Measurements from ENCODE around the gene HBS1L.

Gene HBS1L

GRCh38 chr6:135044639-135045038, 10.0 kb downstream of the HBS1L start (continued):
- no peak for TF ChIP-seq AEBP2 (tag by site-specific recombination; IDR thresholded peaks at IDR 0.05; ENCODE audit: borderline replicate concordance)

GRCh38 chr6:135043846-135044245, 10.8 kb downstream of the HBS1L start:
- POLR2A ChIA-PET = interaction anchor here (0.6 kb wide), 1 partner anchor 911 kb away, joined by 5 read pairs; no protein-coding TSS in a partner anchor
- TF ChIP-seq KLF10 (tag by site-specific recombination; IDR thresholded peaks at IDR 0.05) (no peak), ZNF248 (tag by site-specific recombination; IDR thresholded peaks at IDR 0.05) (no peak), ZNF280D (tag by site-specific recombination; IDR thresholded peaks at IDR 0.05) (no peak), ZNF830 (tag by site-specific recombination; IDR thresholded peaks at IDR 0.05; ENCODE audit: low read depth) (no peak), ZNF530 (tag by site-specific recombination; IDR thresholded peaks at IDR 0.05; ENCODE audit: low read depth) (no peak), ZNF48 (tag by site-specific recombination; IDR thresholded peaks at IDR 0.05) (no peak), ZNF561 (tag by site-specific recombination; IDR thresholded peaks at IDR 0.05; ENCODE audit: borderline replicate concordance) (no peak), PRDM4 (tag by site-specific recombination; IDR thresholded peaks at IDR 0.05) (no peak), ZNF571 (tag by site-specific recombination; IDR thresholded peaks at IDR 0.05) (no peak), ZNF768 (tag by site-specific recombination; IDR thresholded peaks at IDR 0.05) (no peak)
- no peak overlapping the region for H3K4me3 ChIP-seq (ENCODE audit: low read depth, low read length)
- H3K27ac ChIP-seq (ENCODE audit: extremely low read depth, low read depth, low read length) = no peak overlapping the region
- H3K9me3 ChIP-seq (ENCODE audit: control insufficient read depth, insufficient read depth, low read depth, low read length) = no peaks in the 10 kb centered on the region
- H3K4me1 ChIP-seq (ENCODE audit: control insufficient read depth, insufficient read depth, low read length) = no peaks in the 10 kb centered on the region
- H3K36me3 ChIP-seq (ENCODE audit: control insufficient read depth in 2 of 2, insufficient read depth in 1 of 2, low read length in 2 of 2) = peaks cover 21 to 34% of the 10 kb centered on the region in 2 experiments
- CTCF ChIA-PET = interaction anchor here (1.1 kb wide), 1 partner anchor 380 kb away, joined by 3 read pairs; no protein-coding TSS in a partner anchor

GRCh38 chr6:135043364-135043763, 11.3 kb downstream of the HBS1L start:
- no peaks in the 10 kb centered on the region for H3K4me1 ChIP-seq (ENCODE audit: control insufficient read depth, insufficient read depth, low read length)
- H3K36me3 ChIP-seq (ENCODE audit: control insufficient read depth in 2 of 2, insufficient read depth in 1 of 2, low read length in 2 of 2) = peaks cover 24 to 32% of the 10 kb centered on the region in 2 experiments
- CTCF ChIA-PET = interaction anchor here (0.6 to 1.1 kb wide), 2 partner anchors 103 to 380 kb away, joined by 3 to 8 read pairs; no protein-coding TSS in a partner anchor
- no peaks in the 10 kb centered on the region for H3K9me3 ChIP-seq (ENCODE audit: control insufficient read depth, insufficient read depth, low read depth, low read length)
- POLR2A ChIA-PET = interaction anchor here (0.6 kb wide), 1 partner anchor 911 kb away, joined by 5 read pairs; no protein-coding TSS in a partner anchor
- H3K4me3 ChIP-seq (ENCODE audit: low read depth, low read length) = no peak overlapping the region
- H3K27ac ChIP-seq (ENCODE audit: extremely low read depth, low read depth, low read length) = no peak overlapping the region
- TF ChIP-seq ZNF26 (tag by site-specific recombination; IDR thresholded peaks at IDR 0.05) (no peak), WT1 (tag by site-specific recombination; IDR thresholded peaks at IDR 0.05) (no peak), YY1 (tag by site-specific recombination; IDR thresholded peaks at IDR 0.05) (no peak), TSHZ1 (tag by site-specific recombination; IDR thresholded peaks at IDR 0.05; ENCODE audit: borderline replicate concordance) (no peak), MZF1 (tag by site-specific recombination; IDR thresholded peaks at IDR 0.05; ENCODE audit: borderline replicate concordance) (no peak), ZNF350 (tag by site-specific recombination; IDR thresholded peaks at IDR 0.05) (no peak), ZNF645 (tag by site-specific recombination; IDR thresholded peaks at IDR 0.05) (no peak), GLI2 (tag by site-specific recombination; IDR thresholded peaks at IDR 0.05; ENCODE audit: borderline replicate concordance, low read depth) (no peak), ZNF423 (tag by site-specific recombination; IDR thresholded peaks at IDR 0.05) (no peak)
